Measurements from ENCODE around the gene RNF217.

Gene RNF217

GRCh38 chr6:125053809-125054208 lies 91.6 kb downstream of the RNF217 start:
- H3K9ac ChIP-seq (ENCODE audit: low read length): no peak overlapping the region
- H4K8ac ChIP-seq (ENCODE audit: low read depth, low read length): no peak overlapping the region
- H3K4ac ChIP-seq (ENCODE audit: low read depth, low read length): no peak overlapping the region
- no peak overlapping the region for H2AFZ ChIP-seq (ENCODE audit: insufficient read depth, low read length, poor library complexity)
- no peaks in the 10 kb centered on the region for H3K79me1 ChIP-seq (ENCODE audit: low read length)
- no peak overlapping the region for H3K4me2 ChIP-seq (ENCODE audit: low read length)
- H2BK5ac ChIP-seq (ENCODE audit: low read depth, low read length, poor library complexity): no peak overlapping the region
- no peak overlapping the region for H2BK120ac ChIP-seq (ENCODE audit: insufficient read depth, low read length, poor library complexity)
- H3K18ac ChIP-seq (ENCODE audit: low read length): no peak overlapping the region
- H3K36me3 ChIP-seq (ENCODE audit: control insufficient read depth in 1 of 2, insufficient read depth in 2 of 2, low read length in 2 of 2): peaks cover 0 to 6% of the 10 kb centered on the region in 2 experiments
- no peak overlapping the region for H2AK5ac ChIP-seq (ENCODE audit: low read length)
- H3K4me3 ChIP-seq (ENCODE audit: low read depth, low read length): no peak overlapping the region
- no peak overlapping the region for H4K12ac ChIP-seq (ENCODE audit: low read depth, low read length)
- no CpG with 5 or more reads among the region's 2 CpGs for WGBS (ENCODE audit: extremely low coverage, insufficient coverage, insufficient read length)
- no peaks in the 10 kb centered on the region for H3K27me3 ChIP-seq (ENCODE audit: insufficient read depth, low read length)
- no peaks in the 10 kb centered on the region for H3K4me1 ChIP-seq (ENCODE audit: control insufficient read depth in 1 of 2, insufficient read depth in 2 of 2, low read length in 2 of 2)
- no peak overlapping the region for H3K23ac ChIP-seq (ENCODE audit: low read length)
- H3K14ac ChIP-seq (ENCODE audit: low read length): no peak overlapping the region
- no peak overlapping the region for H4K91ac ChIP-seq (ENCODE audit: low read depth, low read length)
- DNase-seq: no peak
- H3K27ac ChIP-seq (ENCODE audit: low read depth, low read length): no peak overlapping the region
- no peaks in the 10 kb centered on the region for H3K79me2 ChIP-seq (ENCODE audit: control insufficient read depth, insufficient read depth, low read length, poor library complexity)
- H3K9me3 ChIP-seq (ENCODE audit: insufficient read depth, low read depth, low read length): no peaks in the 10 kb centered on the region
- no peak overlapping the region for H2BK12ac ChIP-seq (ENCODE audit: low read length)

DNA sequence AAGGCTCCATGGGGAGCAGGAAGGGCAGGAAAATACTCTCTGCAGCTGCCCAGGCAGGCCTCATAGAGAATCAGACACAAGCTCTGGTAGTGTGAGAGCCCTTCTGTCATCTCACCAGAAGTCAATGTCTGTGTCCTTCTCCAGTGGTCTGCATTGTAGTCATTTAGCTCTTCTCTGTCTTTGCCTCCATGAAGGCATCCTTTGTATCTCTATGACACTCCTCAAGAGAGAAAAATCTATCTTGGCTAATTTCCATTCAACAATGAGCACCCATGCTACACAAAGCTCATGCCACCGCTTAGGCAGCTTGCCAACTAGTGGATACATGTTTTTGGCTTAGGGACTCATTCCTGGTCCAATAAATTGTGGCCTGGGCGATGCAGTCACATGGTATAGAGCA lies 92.1 kb downstream of the RNF217 start:
- peak overlapping the region; percentile 42 for H2AK5ac ChIP-seq (ENCODE audit: low read length)
- peaks cover 0 to 6% of the 10 kb centered on the region in 2 experiments for H3K36me3 ChIP-seq (ENCODE audit: control insufficient read depth in 1 of 2, insufficient read depth in 2 of 2, low read length in 2 of 2)
- no peak overlapping the region for H2BK5ac ChIP-seq (ENCODE audit: low read depth, low read length, poor library complexity)
- no peak overlapping the region for H2BK12ac ChIP-seq (ENCODE audit: low read length)
- no peak overlapping the region for H2BK120ac ChIP-seq (ENCODE audit: insufficient read depth, low read length, poor library complexity)
- H3K4me1 ChIP-seq (ENCODE audit: control insufficient read depth in 1 of 2, insufficient read depth in 2 of 2, low read length in 2 of 2): no peaks in the 10 kb centered on the region
- no peak overlapping the region for H3K14ac ChIP-seq (ENCODE audit: low read length)
- no peaks in the 10 kb centered on the region for H3K79me1 ChIP-seq (ENCODE audit: low read length)
- no peak for DNase-seq
- H3K4me3 ChIP-seq (ENCODE audit: low read depth, low read length): no peak overlapping the region
- peak overlapping the region; percentile 62 for H3K23ac ChIP-seq (ENCODE audit: low read length)
- no peaks in the 10 kb centered on the region for H3K9me3 ChIP-seq (ENCODE audit: insufficient read depth, low read depth, low read length)
- H3K18ac ChIP-seq (ENCODE audit: low read length): no peak overlapping the region
- no CpG with 5 or more reads among the region's 2 CpGs for WGBS (ENCODE audit: extremely low coverage, insufficient coverage, insufficient read length)
- H3K9ac ChIP-seq (ENCODE audit: low read length): no peak overlapping the region
- no peak overlapping the region for H4K8ac ChIP-seq (ENCODE audit: low read depth, low read length)
- H4K12ac ChIP-seq (ENCODE audit: low read depth, low read length): no peak overlapping the region
- no peaks in the 10 kb centered on the region for H3K27me3 ChIP-seq (ENCODE audit: insufficient read depth, low read length)
- no peak overlapping the region for H3K4me2 ChIP-seq (ENCODE audit: low read length)
- peak overlapping the region; percentile 73 for H3K4ac ChIP-seq (ENCODE audit: low read depth, low read length)
- no peaks in the 10 kb centered on the region for H3K79me2 ChIP-seq (ENCODE audit: control insufficient read depth, insufficient read depth, low read length, poor library complexity)
- no peak overlapping the region for H4K91ac ChIP-seq (ENCODE audit: low read depth, low read length)
- H2AFZ ChIP-seq (ENCODE audit: insufficient read depth, low read length, poor library complexity): no peak overlapping the region
- no peak overlapping the region for H3K27ac ChIP-seq (ENCODE audit: low read depth, low read length)

DNA sequence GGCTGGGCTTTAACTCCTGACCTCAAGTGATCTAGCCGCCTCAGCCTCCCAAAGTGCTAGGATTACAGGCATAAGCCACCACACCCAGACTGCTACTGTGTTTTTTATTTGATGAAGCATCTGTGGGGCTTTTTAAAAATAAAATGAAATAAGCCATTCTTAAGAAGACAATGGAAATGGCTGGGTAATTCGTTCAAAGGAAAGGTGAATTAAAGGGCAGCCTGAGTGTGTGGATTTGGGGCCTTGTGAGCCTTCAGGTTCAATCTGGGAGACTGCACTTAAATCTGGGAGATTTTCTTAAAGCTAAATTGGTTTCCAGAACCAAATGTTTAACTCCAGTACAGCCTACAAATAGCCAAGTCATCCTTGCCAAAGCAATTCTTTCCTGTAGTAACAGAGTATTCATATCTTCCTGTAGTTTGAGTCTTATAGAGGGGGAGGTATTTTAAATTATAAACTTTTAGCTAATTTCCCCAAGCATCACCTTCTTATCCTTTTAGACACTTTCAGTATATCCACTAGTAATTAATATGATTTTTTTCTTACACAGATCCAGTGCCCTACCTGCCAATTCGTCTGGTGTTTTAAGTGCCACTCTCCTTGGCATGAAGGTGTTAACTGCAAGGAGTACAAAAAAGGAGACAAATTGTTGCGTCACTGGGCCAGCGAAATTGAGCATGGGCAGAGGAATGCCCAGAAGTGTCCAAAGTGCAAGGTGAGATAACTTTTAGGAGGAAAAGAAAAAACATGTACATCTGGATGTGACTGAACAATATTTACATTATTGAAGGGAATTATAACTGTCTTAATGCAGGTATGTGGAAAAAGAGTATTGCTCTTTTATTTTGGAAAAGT lies 95.4 kb downstream of the RNF217 start:
- H2AFZ ChIP-seq (ENCODE audit: insufficient read depth, low read length, poor library complexity): no peak overlapping the region
- H4K8ac ChIP-seq (ENCODE audit: low read depth, low read length): no peak overlapping the region
- peaks cover 1% of the 10 kb centered on the region for H3K79me1 ChIP-seq (ENCODE audit: low read length)
- H3K4me2 ChIP-seq (ENCODE audit: low read length): no peak overlapping the region
- no peak for DNase-seq
- H2AK5ac ChIP-seq (ENCODE audit: low read length): no peak overlapping the region
- no peaks in the 10 kb centered on the region for H3K27me3 ChIP-seq (ENCODE audit: insufficient read depth, low read length)
- H3K14ac ChIP-seq (ENCODE audit: low read length): no peak overlapping the region
- no peaks in the 10 kb centered on the region for H3K79me2 ChIP-seq (ENCODE audit: control insufficient read depth, insufficient read depth, low read length, poor library complexity)
- no CpG with 5 or more reads among the region's 5 CpGs for WGBS (ENCODE audit: extremely low coverage, insufficient coverage, insufficient read length)
- H3K4me1 ChIP-seq (ENCODE audit: control insufficient read depth in 1 of 2, insufficient read depth in 2 of 2, low read length in 2 of 2): no peaks in the 10 kb centered on the region
- H3K9me3 ChIP-seq (ENCODE audit: insufficient read depth, low read depth, low read length): no peaks in the 10 kb centered on the region
- no peak overlapping the region for H3K4me3 ChIP-seq (ENCODE audit: low read depth, low read length)
- H2BK120ac ChIP-seq (ENCODE audit: insufficient read depth, low read length, poor library complexity): no peak overlapping the region
- H3K18ac ChIP-seq (ENCODE audit: low read length): no peak overlapping the region
- no peak overlapping the region for H3K27ac ChIP-seq (ENCODE audit: low read depth, low read length)
- H3K4ac ChIP-seq (ENCODE audit: low read depth, low read length): no peak overlapping the region
- H3K23ac ChIP-seq (ENCODE audit: low read length): no peak overlapping the region
- no peak overlapping the region for H2BK12ac ChIP-seq (ENCODE audit: low read length)
- no peak overlapping the region for H4K91ac ChIP-seq (ENCODE audit: low read depth, low read length)
- H4K12ac ChIP-seq (ENCODE audit: low read depth, low read length): no peak overlapping the region
- peak overlapping the region; percentile 73 for H3K9ac ChIP-seq (ENCODE audit: low read length)
- H2BK5ac ChIP-seq (ENCODE audit: low read depth, low read length, poor library complexity): peak overlapping the region; percentile 25
- peaks cover 1 to 6% of the 10 kb centered on the region in 2 experiments for H3K36me3 ChIP-seq (ENCODE audit: control insufficient read depth in 1 of 2, insufficient read depth in 2 of 2, low read length in 2 of 2)

GRCh38 chr6:125058546-125058945 lies 96.3 kb downstream of the RNF217 start:
- peaks cover 1% of the 10 kb centered on the region for H3K79me1 ChIP-seq (ENCODE audit: low read length)
- H3K9ac ChIP-seq (ENCODE audit: low read length): no peak overlapping the region
- no peaks in the 10 kb centered on the region for H3K79me2 ChIP-seq (ENCODE audit: control insufficient read depth, insufficient read depth, low read length, poor library complexity)
- H2BK12ac ChIP-seq (ENCODE audit: low read length): no peak overlapping the region
- H3K4me1 ChIP-seq (ENCODE audit: control insufficient read depth in 1 of 2, insufficient read depth in 2 of 2, low read length in 2 of 2): no peaks in the 10 kb centered on the region
- H2BK5ac ChIP-seq (ENCODE audit: low read depth, low read length, poor library complexity): no peak overlapping the region
- no peak overlapping the region for H3K4ac ChIP-seq (ENCODE audit: low read depth, low read length)
- H3K23ac ChIP-seq (ENCODE audit: low read length): no peak overlapping the region
- H3K14ac ChIP-seq (ENCODE audit: low read length): no peak overlapping the region
- no peak overlapping the region for H4K8ac ChIP-seq (ENCODE audit: low read depth, low read length)
- no peak overlapping the region for H2AK5ac ChIP-seq (ENCODE audit: low read length)
- H3K9me3 ChIP-seq (ENCODE audit: insufficient read depth, low read depth, low read length): no peaks in the 10 kb centered on the region
- no peak overlapping the region for H3K4me3 ChIP-seq (ENCODE audit: low read depth, low read length)
- H3K4me2 ChIP-seq (ENCODE audit: low read length): no peak overlapping the region
- H3K18ac ChIP-seq (ENCODE audit: low read length): no peak overlapping the region
- WGBS (ENCODE audit: extremely low coverage, insufficient coverage, insufficient read length): no CpG with 5 or more reads among the region's 1 CpG
- peaks cover 1 to 6% of the 10 kb centered on the region in 2 experiments for H3K36me3 ChIP-seq (ENCODE audit: control insufficient read depth in 1 of 2, insufficient read depth in 2 of 2, low read length in 2 of 2)
- no peak overlapping the region for H2AFZ ChIP-seq (ENCODE audit: insufficient read depth, low read length, poor library complexity)
- no peak overlapping the region for H3K27ac ChIP-seq (ENCODE audit: low read depth, low read length)
- H4K91ac ChIP-seq (ENCODE audit: low read depth, low read length): no peak overlapping the region
- H4K12ac ChIP-seq (ENCODE audit: low read depth, low read length): no peak overlapping the region
- no peak for DNase-seq
- no peak overlapping the region for H2BK120ac ChIP-seq (ENCODE audit: insufficient read depth, low read length, poor library complexity)
- H3K27me3 ChIP-seq (ENCODE audit: insufficient read depth, low read length): no peaks in the 10 kb centered on the region
